A549 (cell line): Measurements from ENCODE around the gene JPH2.

Source experiments
- CEBPB ChIP-seq, 2 experiments: fragments of >200 bp in 1 of 2; sonication (Bioruptor Twin) in 1 of 2; formaldehyde crosslinking in 1 of 2; IDR thresholded peaks; 2 replicates each; pipeline ENCODE4 v1.6.1; 2012 to 2016
- EP300 ChIP-seq, 2 experiments: fragments of >200 bp; sonication (Bioruptor Twin); formaldehyde crosslinking; IDR thresholded peaks; 2 replicates in 1 of 2; 3 replicates in 1 of 2; pipeline ENCODE4 v1.6.1; 2016 to 2017
- ESRRA ChIP-seq: fragments of 150-350 bp; IDR thresholded peaks from 2 replicates; pipeline ENCODE4 v1.6.1; 2014; ENCODE audit warnings: mild to moderate bottlenecking, low read length, borderline replicate concordance
- MAFK ChIP-seq: fragments of 450-650 bp; IDR thresholded peaks from 2 replicates; pipeline ENCODE4 v1.6.1; 2014; ENCODE audit not compliant: partially characterized antibody
- POLR2A ChIP-seq: IDR thresholded peaks from 2 replicates; pipeline ENCODE4 v1.6.1; 2012; ENCODE audit warnings: mild to moderate bottlenecking, low read length
- POLR2AphosphoS2 ChIP-seq: conservative IDR thresholded peaks from 2 replicates; pipeline ENCODE4 v1.6.1; 2012; ENCODE audit warnings: low read length, improper control_type of control experiment, inconsistent platforms
- REST ChIP-seq: fragments of 200-600 bp; sonication (generic); IDR thresholded peaks from 2 replicates; pipeline ENCODE4 v1.6.1; 2016; ENCODE audit warnings: antibody characterized with exemption, mild to moderate bottlenecking, moderate library complexity
- ZC3H11A ChIP-seq: fragments of 450-650 bp; IDR thresholded peaks from 2 replicates; pipeline ENCODE4 v1.6.1; 2014; ENCODE audit warnings: antibody characterized with exemption, mild to moderate bottlenecking
- TF ChIP-seq, protein P1 (sequence below): IDR thresholded peaks from 2 replicates; pipeline ENCODE4 v1.6.1; 2012
- TF ChIP-seq, protein P2 (sequence below): fragments of >200 bp; sonication (Bioruptor Twin); formaldehyde crosslinking; IDR thresholded peaks from 3 replicates; pipeline ENCODE4 v1.5.1; 2016

- TF ChIP-seq REST: no peak
- TF ChIP-seq POLR2AphosphoS2: no peak
- TF ChIP-seq CEBPB (IDR thresholded peaks at IDR 0.05): no peak
- no peak for TF ChIP-seq POLR2A
- no peak for TF ChIP-seq ZC3H11A
- TF ChIP-seq ESRRA: no peak
- TF ChIP-seq MAFK: no peak
- TF ChIP-seq, protein P1, sequence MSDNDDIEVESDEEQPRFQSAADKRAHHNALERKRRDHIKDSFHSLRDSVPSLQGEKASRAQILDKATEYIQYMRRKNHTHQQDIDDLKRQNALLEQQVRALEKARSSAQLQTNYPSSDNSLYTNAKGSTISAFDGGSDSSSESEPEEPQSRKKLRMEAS: no peak
- TF ChIP-seq EP300 (IDR thresholded peaks at IDR 0.05): no peak
- TF ChIP-seq, protein P2, sequence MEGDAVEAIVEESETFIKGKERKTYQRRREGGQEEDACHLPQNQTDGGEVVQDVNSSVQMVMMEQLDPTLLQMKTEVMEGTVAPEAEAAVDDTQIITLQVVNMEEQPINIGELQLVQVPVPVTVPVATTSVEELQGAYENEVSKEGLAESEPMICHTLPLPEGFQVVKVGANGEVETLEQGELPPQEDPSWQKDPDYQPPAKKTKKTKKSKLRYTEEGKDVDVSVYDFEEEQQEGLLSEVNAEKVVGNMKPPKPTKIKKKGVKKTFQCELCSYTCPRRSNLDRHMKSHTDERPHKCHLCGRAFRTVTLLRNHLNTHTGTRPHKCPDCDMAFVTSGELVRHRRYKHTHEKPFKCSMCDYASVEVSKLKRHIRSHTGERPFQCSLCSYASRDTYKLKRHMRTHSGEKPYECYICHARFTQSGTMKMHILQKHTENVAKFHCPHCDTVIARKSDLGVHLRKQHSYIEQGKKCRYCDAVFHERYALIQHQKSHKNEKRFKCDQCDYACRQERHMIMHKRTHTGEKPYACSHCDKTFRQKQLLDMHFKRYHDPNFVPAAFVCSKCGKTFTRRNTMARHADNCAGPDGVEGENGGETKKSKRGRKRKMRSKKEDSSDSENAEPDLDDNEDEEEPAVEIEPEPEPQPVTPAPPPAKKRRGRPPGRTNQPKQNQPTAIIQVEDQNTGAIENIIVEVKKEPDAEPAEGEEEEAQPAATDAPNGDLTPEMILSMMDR: no peak
Measured at GRCh38 chr20:44183282-44183681, 3.7 kb downstream of the JPH2 start.
